ENCODE results near the gene SYTL2. TPM values are rescaled to one million over a fixed set of nuclear protein-coding genes. Genes with fewer than 3 reads are reported as not detected.

Gene SYTL2
- polyA plus RNA-seq, 1 of the 3 experiments (the other 2 are of a cell fraction), result 36.0 TPM

- Histone ChIP-seq H3K4me2 (no peak overlapping the region), H3K9me3 (no peaks in the 10 kb centered on the region), H3K36me3 (replicated peaks in 1 of 2; ENCODE audit: control insufficient read depth in 1 of 2, insufficient read depth in 2 of 2, low read length in 1 of 2) (no peaks in the 10 kb centered on the region), H2AFZ (ENCODE audit: low read depth) (no peak overlapping the region), H3K79me2 (ENCODE audit: insufficient read depth) (no peaks in the 10 kb centered on the region), H3K4me1 (ENCODE audit: control insufficient read depth in 1 of 2, insufficient read depth in 2 of 2, low read depth in 1 of 2, low read length in 1 of 2) (no peaks in the 10 kb centered on the region), H3K27ac (ENCODE audit: low read depth in 2 of 2, low read length in 1 of 2) (no peak overlapping the region), H3K27me3 (ENCODE audit: insufficient read depth) (no peaks in the 10 kb centered on the region), H3K9ac (no peak overlapping the region), H3K9me2 (no peaks in the 10 kb centered on the region), H4K20me1 (ENCODE audit: insufficient read depth) (no peaks in the 10 kb centered on the region), H3K4me3 (ENCODE audit: low read depth in 2 of 2, low read length in 1 of 2) (no peak overlapping the region), H3F3A (replicated peaks; ENCODE audit: insufficient read depth) (no peaks in the 10 kb centered on the region)
- 63% methylated on average over 2 of the region's 2 CpGs for WGBS (ENCODE audit: low lambda C conversion rate)
- no peak for DNase-seq
- CTCF ChIA-PET, result no interaction called here
- TF ChIP-seq NFIC (IDR thresholded peaks at IDR 0.05; ENCODE audit: borderline replicate concordance), result no peak
- TF ChIP-seq EP300 (IDR thresholded peaks at IDR 0.05; ENCODE audit: borderline replicate concordance in 1 of 2, low read depth in 1 of 2, low read length in 1 of 2), result no peak
- TF ChIP-seq TAF1 (IDR thresholded peaks at IDR 0.05; ENCODE audit: borderline replicate concordance, low read depth, low read length), result no peak
- TF ChIP-seq MXI1 (IDR thresholded peaks at IDR 0.05; ENCODE audit: low read depth, low read length), result no peak
- no peak for TF ChIP-seq ELF1 (IDR thresholded peaks at IDR 0.05)
- no peak for TF ChIP-seq YY1 (IDR thresholded peaks at IDR 0.05; ENCODE audit: low read depth)
- no peak for TF ChIP-seq FOSL2 (IDR thresholded peaks at IDR 0.05; ENCODE audit: borderline replicate concordance, low read depth)
- no peak for TF ChIP-seq NRF1 (IDR thresholded peaks at IDR 0.05; ENCODE audit: low read depth, low read length)
- no peak for TF ChIP-seq TCF12 (IDR thresholded peaks at IDR 0.05)
- no peak for TF ChIP-seq REST (IDR thresholded peaks at IDR 0.05; ENCODE audit: low read depth, low read length)
- TF ChIP-seq GABPA (IDR thresholded peaks at IDR 0.05; ENCODE audit: low read depth), result no peak
- no peak for TF ChIP-seq MEF2A (IDR thresholded peaks at IDR 0.05; ENCODE audit: borderline replicate concordance, low read depth)
- TF ChIP-seq USF2 (IDR thresholded peaks at IDR 0.05; ENCODE audit: borderline replicate concordance, low read depth, low read length), result no peak
- TF ChIP-seq SMC3 (IDR thresholded peaks at IDR 0.05; ENCODE audit: low read depth, low read length), result no peak
- no peak for TF ChIP-seq RCOR1 (IDR thresholded peaks at IDR 0.05; ENCODE audit: low read length)
- TF ChIP-seq IRF3 (IDR thresholded peaks at IDR 0.05; ENCODE audit: low read depth, low read length), result no peak
- POLR2A ChIA-PET, result no interaction called here
These were observed 43.5 kb downstream of the SYTL2 start for GRCh38 chr11:85767246-85767945.

All from SK-N-SH (cell line).